Measurements from ENCODE around the gene CCDC188.

CCDC188 gene

GRCh38 chr22:20139391-20140106, 11.3 kb downstream of the CCDC188 start:
- H3K9me3 ChIP-seq, result no peaks in the 10 kb centered on the region
- no peak for DNase-seq
- intact Hi-C loops (cut with DNase I; ENCODE audit: low total_unique reads), result no loop called here
- H3K4me1 ChIP-seq, result peaks cover 9 to 41% (median 38%) of the 10 kb centered on the region in 4 donors
- peaks cover 0 to 56% (median 36%) of the 10 kb centered on the region in 3 donors for H3K36me3 ChIP-seq
- H3K27me3 ChIP-seq, result no peaks in the 10 kb centered on the region
- H3K27ac ChIP-seq, result no peak overlapping the region
- no peak for TF ChIP-seq CTCF (IDR thresholded peaks at IDR 0.05)
- H3K4me3 ChIP-seq, result no peak overlapping the region

GRCh38 chr22:20138868-20139267, 12.0 kb downstream of the CCDC188 start:
- no peaks in the 10 kb centered on the region for H3K9me3 ChIP-seq
- TF ChIP-seq CTCF (IDR thresholded peaks at IDR 0.05), result no peak
- no peaks in the 10 kb centered on the region for H3K27me3 ChIP-seq
- no peak overlapping the region for H3K4me3 ChIP-seq
- no peak for DNase-seq
- H3K36me3 ChIP-seq, result peaks cover 0 to 50% (median 31%) of the 10 kb centered on the region in 3 donors
- H3K27ac ChIP-seq, result no peak overlapping the region
- H3K4me1 ChIP-seq, result peaks cover 9 to 48% (median 45%) of the 10 kb centered on the region in 4 donors
- intact Hi-C loops (cut with DNase I; ENCODE audit: low total_unique reads), result no loop called here

GRCh38 chr22:20138417-20138738, 12.5 kb downstream of the CCDC188 start:
- intact Hi-C loops (cut with DNase I; ENCODE audit: low total_unique reads), result no loop called here
- H3K9me3 ChIP-seq, result no peaks in the 10 kb centered on the region
- no peaks in the 10 kb centered on the region for H3K27me3 ChIP-seq
- H3K4me1 ChIP-seq, result peaks cover 9 to 53% (median 49%) of the 10 kb centered on the region in 4 donors
- H3K36me3 ChIP-seq, result peaks cover 0 to 45% (median 26%) of the 10 kb centered on the region in 3 donors
- DNase-seq, result no peak
- TF ChIP-seq CTCF (IDR thresholded peaks at IDR 0.05), result no peak
- no peak overlapping the region for H3K4me3 ChIP-seq
- peak overlapping the region in 1 of 2 donors; percentile 49 for H3K27ac ChIP-seq

- Histone ChIP-seq H3K9me3 (no peaks in the 10 kb centered on the region), H3K27me3 (no peaks in the 10 kb centered on the region), H3K4me3 (peak overlapping the region in 1 of 2 donors; percentile 25), H3K4me1 (peaks cover 9 to 58% (median 54%) of the 10 kb centered on the region in 4 donors), H3K36me3 (peaks cover 0 to 39% (median 22%) of the 10 kb centered on the region in 3 donors), H3K27ac (peak overlapping the region; percentile 22 to 49)
- TF ChIP-seq CTCF (IDR thresholded peaks at IDR 0.05), result no peak
- intact Hi-C loops (cut with DNase I; ENCODE audit: low total_unique reads), result no loop called here
- DNase-seq, result no peak
Observed at GRCh38 chr22:20137671-20138416, 13.0 kb downstream of the CCDC188 start.

- Histone ChIP-seq H3K36me3 (peaks cover 0 to 32% (median 17%) of the 10 kb centered on the region in 3 donors), H3K27ac (peak overlapping the region; percentile 22 to 49)
Observed at GRCh38 chr22:20137113-20137512, 13.7 kb downstream of the CCDC188 start.

More at GRCh38 chr22:20137113-20137512, 13.7 kb downstream of the CCDC188 start:
- H3K4me1 ChIP-seq, result peaks cover 9 to 65% (median 60%) of the 10 kb centered on the region in 4 donors
- no peaks in the 10 kb centered on the region for H3K9me3 ChIP-seq
- intact Hi-C loops (cut with DNase I; ENCODE audit: low total_unique reads), result no loop called here
- no peak for DNase-seq
- no peaks in the 10 kb centered on the region for H3K27me3 ChIP-seq
- no peak overlapping the region for H3K4me3 ChIP-seq
- TF ChIP-seq CTCF (IDR thresholded peaks at IDR 0.05), result no peak

All from tibial artery (tissue), 4 donors.